Measurements from ENCODE around the gene ADAMTS12. TPM values are rescaled to one million over a fixed set of nuclear protein-coding genes. Genes with fewer than 3 reads are reported as not detected.

The ADAMTS12 gene
- total RNA-seq, 3 donors from 2014 or later = 0.69 to 2.9 (median 0.72) TPM

- Histone ChIP-seq H3K4me3 (no peak overlapping the region), H3K4me1 (ENCODE audit: low read depth) (no peaks in the 10 kb centered on the region), H3K36me3 (ENCODE audit: low read depth) (no peaks in the 10 kb centered on the region), H3K9me3 (no peaks in the 10 kb centered on the region)
- intact Hi-C loops (cut with DNase I, micrococcal nuclease) = no loop called here
- DNase-seq = no peak
- no peak for TF ChIP-seq CTCF (IDR thresholded peaks at IDR 0.05)
- ATAC-seq = no peak
Measured at GRCh38 chr5:33852319-33852718, 39.5 kb downstream of the ADAMTS12 start.

- Histone ChIP-seq H3K4me1 (ENCODE audit: low read depth) (no peaks in the 10 kb centered on the region), H3K9me3 (no peaks in the 10 kb centered on the region), H3K36me3 (ENCODE audit: low read depth) (no peaks in the 10 kb centered on the region), H3K4me3 (no peak overlapping the region)
- TF ChIP-seq CTCF (IDR thresholded peaks at IDR 0.05) = no peak
- intact Hi-C loops (cut with DNase I, micrococcal nuclease) = no loop called here
- ATAC-seq = no peak
- no peak for DNase-seq
Measured at GRCh38 chr5:33850100-33850594, 41.6 kb downstream of the ADAMTS12 start.

- Histone ChIP-seq H3K9me3 (no peaks in the 10 kb centered on the region), H3K4me1 (ENCODE audit: low read depth) (no peaks in the 10 kb centered on the region), H3K36me3 (ENCODE audit: low read depth) (no peaks in the 10 kb centered on the region), H3K4me3 (no peak overlapping the region)
- intact Hi-C loops (cut with DNase I, micrococcal nuclease) = no loop called here
- no peak for ATAC-seq
- no peak for DNase-seq
- no peak for TF ChIP-seq CTCF (IDR thresholded peaks at IDR 0.05)
Measured at GRCh38 chr5:33848554-33848953, 43.2 kb downstream of the ADAMTS12 start.

GRCh38 chr5:33846851-33847250 is 44.9 kb downstream of the ADAMTS12 start:
- no peaks in the 10 kb centered on the region for H3K4me1 ChIP-seq (ENCODE audit: low read depth)
- ATAC-seq (no peak), DNase-seq (no peak)
- no peak overlapping the region for H3K4me3 ChIP-seq
- intact Hi-C loops (cut with DNase I, micrococcal nuclease) = no loop called here
- H3K9me3 ChIP-seq = no peaks in the 10 kb centered on the region
- TF ChIP-seq CTCF (IDR thresholded peaks at IDR 0.05) = no peak
- H3K36me3 ChIP-seq (ENCODE audit: low read depth) = no peaks in the 10 kb centered on the region

- intact Hi-C loops (cut with DNase I, micrococcal nuclease) = no loop called here
- no peak for ATAC-seq
- H3K9me3 ChIP-seq = no peaks in the 10 kb centered on the region
- TF ChIP-seq CTCF (IDR thresholded peaks at IDR 0.05) = no peak
- H3K4me1 ChIP-seq (ENCODE audit: low read depth) = no peaks in the 10 kb centered on the region
- H3K36me3 ChIP-seq (ENCODE audit: low read depth) = no peaks in the 10 kb centered on the region
- H3K4me3 ChIP-seq = no peak overlapping the region
- no peak for DNase-seq
Measured at GRCh38 chr5:33843579-33843978, 48.2 kb downstream of the ADAMTS12 start.

GRCh38 chr5:33842456-33842855 is 49.3 kb downstream of the ADAMTS12 start:
- ATAC-seq (no peak), DNase-seq (no peak)
- Histone ChIP-seq H3K4me3 (no peak overlapping the region), H3K36me3 (ENCODE audit: low read depth) (no peaks in the 10 kb centered on the region), H3K4me1 (ENCODE audit: low read depth) (no peaks in the 10 kb centered on the region), H3K9me3 (no peaks in the 10 kb centered on the region)
- TF ChIP-seq CTCF (IDR thresholded peaks at IDR 0.05) = no peak
- intact Hi-C loops (cut with DNase I, micrococcal nuclease) = no loop called here
